GM10847 (cell line): Measurements from ENCODE around the gene TTC12.

Experiments used
- POLR2A ChIP-seq: IDR thresholded peaks from 2 replicates; pipeline ENCODE4 v1.6.1; 2011; ENCODE audit not compliant: insufficient read length; ENCODE audit errors: extremely low read depth

TTC12 gene

DNA sequence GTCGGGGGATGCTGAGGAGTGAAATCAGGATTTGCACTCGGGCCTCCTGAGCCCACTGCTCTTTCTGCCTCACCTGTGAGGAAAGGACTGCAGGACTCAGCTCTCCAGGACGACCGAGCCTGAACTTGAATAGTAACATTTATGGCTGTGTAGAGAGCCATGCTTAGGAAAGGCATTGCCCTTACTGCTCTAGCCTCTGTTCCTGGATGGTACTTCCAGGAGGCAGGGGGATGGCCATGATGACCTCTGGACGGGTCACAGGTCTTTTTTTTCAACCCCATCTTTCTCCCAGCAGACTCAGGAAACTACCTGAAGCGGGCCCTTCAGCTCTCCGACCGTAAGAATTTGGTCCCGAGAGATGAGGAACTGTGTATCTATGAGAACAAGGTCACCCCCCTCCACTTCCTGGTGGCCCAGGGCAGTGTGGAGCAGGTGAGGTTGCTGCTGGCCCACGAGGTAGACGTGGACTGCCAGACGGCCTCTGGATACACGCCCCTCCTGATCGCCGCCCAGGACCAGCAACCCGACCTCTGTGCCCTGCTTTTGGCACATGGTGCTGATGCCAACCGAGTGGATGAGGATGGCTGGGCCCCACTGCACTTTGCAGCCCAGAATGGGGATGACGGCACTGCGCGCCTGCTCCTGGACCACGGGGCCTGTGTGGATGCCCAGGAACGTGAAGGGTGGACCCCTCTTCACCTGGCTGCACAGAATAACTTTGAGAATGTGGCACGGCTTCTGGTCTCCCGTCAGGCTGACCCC lies 84.5 kb downstream of the TTC12 start:
- TF ChIP-seq POLR2A, result no peak

DNA sequence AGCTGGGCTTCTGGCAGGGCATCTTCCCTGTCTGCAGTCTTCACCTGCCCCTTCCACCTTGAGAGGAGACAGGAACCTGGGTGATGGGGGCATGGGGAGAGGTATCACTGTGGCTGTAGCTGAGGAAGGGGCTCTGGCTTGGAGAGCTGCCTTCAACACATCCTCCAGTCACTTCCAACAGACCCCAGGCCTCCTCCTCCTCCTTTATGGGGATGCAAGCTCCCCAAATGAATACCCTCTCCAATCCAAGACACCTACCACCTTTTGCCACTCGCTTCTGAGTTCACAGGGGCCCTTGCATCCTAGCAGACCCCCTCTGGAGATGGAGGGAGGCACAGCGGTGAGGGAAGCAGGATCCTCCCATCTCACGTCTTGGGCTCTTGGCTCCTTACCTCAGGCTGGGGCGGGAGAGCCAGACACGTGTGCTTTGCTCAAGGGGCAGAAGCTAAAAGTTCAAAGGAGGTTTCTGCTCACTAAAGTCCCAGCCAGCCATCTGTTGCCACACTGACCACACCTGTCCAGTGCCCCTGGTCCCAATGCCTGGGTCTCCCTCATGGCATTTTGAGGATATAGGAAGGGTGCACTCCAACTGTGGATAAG lies 86.3 kb downstream of the TTC12 start:
- TF ChIP-seq POLR2A, result no peak

DNA sequence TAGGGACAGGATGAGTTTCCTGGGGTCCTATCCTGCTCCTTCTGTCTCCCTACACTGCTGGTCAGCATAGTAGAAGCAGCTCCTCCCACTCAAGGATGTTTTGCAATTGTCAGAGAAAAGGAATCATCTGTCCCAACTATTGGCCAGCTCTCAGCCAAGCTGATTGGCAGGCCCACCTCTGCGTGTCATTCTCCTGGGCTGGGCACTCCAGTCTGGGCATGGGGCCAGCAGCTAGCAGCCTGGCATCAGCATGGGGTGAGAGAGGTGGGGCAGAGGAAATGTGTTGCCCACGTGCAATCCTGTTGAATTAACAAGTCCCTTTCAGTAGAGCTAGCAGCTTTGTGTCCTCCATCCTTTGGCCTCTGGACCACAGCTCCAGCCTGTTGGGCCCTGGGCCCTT lies 87.3 kb downstream of the TTC12 start:
- no peak for TF ChIP-seq POLR2A

DNA sequence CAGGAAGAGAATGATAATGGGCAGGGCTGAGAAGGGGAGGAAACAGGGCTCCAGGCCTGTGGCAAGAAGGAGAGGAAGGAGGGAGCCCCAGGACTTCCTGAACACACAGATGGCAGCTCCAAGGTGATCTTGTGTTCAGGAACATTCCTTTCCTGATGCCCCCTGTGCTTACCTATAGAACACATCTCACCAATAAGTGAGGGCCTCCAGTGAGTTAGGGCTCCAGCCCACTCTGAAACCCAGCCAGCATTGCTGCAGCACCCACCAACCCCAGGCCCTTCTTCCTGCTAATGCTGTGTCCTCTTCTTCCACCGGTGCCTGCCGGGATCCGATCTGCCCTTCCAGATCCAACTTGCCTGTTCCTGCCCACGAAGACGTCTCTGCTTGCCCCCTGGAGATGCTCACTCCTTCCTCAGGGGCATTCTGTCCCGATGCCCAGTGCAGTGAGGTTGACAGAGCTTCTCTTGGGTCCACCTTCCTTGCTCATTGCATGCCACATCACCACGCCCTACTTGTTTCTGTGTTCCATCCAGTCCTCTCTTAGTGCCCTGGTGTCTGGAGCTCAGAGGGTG lies 90.6 kb downstream of the TTC12 start:
- no peak for TF ChIP-seq POLR2A

DNA sequence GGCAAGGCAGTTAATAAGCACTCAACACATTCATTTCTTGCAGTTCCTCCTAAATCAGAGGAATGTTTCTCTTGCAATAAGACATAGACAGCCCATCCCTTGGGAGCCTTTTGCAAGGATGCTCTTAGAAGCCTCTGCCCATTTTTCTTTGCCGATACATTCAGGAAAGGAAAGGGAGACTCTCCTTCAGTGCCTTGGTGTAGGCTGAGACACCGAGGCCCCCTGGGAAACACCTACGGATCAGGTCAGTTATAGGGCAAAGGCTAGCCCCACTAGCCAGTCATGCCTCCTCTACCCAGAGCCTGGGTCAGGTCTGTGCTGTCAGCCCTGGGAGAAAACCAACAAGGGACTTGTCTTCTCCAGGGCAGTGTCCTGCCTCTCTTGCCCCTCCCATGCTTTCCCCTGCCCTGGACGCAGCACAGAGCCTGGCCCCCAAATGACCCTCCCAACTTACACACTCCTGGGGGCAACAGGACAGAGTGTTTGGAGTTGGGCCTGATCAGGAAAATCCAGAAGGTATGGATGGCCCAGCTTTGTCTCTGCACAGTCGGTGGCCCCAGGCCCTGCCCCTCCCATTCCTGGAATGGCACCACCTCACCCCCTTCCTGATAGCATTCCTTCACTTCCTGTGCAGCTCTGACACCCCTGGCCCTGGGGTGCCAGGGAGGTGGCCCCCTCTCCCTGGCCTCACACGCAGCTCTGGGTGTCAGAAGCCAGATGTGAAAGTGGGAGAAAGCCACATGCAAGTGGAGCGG lies 91.5 kb downstream of the TTC12 start:
- TF ChIP-seq POLR2A, result no peak

DNA sequence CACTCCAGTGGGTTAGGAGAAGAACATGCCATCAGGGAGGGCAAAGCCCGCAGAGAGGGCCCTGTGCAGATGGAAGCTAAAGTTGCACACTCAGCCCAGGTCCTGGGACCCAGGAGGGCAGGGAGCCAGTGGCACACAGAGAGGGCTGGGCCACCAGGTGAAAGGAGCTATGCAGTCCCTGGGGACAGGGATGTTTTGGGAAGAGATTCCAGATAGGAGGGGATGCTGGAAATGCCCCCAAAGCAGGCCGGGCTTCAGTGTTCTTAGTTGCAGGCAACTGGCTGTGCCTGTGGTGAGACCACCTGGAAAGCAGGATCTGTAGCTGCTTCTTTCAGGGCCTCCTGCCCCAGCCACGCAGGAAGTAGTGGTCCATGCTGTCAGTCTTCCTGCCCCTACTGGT lies 92.8 kb downstream of the TTC12 start:
- TF ChIP-seq POLR2A, result no peak

DNA sequence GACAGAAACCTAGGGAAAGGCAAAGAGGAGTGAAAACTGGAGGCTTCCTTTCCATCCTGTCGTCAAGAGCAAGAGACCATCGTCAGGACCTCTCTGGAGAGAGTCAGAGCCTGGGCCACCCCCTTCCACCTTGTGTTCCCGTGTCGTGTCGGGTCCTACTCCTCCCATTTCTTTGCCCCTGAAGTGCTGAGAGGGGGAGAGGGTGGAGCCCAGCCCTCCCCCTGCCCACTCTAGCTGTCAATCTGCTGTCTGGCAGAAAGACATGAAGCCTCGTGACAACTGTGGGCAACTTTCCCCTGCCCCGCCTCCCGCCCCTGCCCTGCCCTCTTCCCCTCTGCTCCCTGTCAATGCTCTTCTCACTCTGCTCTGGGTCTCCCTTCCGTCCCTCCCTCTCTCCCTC lies 93.8 kb downstream of the TTC12 start:
- no peak for TF ChIP-seq POLR2A

DNA sequence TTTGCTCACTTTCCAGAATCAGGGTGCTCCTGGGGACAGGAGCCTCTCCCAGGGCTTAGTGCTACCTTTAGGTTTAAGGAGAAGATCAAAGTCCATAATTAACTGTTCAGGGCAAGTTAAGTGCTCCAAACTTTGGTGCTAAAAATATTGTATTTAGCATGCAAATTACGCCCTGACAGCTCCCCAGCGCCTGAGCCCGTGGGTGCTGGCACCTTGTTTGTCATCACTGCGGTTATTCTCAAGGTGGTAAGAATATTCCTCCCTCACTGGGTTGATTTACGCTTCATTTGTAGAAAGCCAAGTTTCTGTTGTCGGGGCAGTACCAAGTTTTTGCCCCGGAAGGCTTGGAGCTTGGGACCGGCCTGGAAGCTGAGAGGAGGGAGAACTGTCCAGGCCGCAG lies 94.5 kb downstream of the TTC12 start:
- no peak for TF ChIP-seq POLR2A

DNA sequence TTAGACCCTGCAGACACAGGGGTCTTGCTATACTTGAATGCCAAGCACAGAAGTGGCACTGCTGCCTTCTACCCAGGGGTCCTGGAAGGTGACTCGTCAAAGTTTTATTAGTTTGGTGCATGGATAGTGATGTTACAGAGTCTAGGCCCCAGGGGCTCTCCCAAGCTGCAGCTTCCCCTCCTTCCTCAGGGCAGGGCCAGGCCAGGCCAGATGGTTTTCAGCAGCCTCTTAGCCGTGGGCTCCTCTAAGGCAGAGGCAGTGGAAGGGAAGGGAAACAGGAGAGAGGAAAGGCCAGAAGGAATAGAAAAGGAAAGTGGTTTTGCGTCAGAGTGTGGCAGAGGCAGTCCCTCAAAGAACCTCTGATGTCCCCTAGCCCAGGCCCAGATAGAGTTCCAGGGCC lies 95.1 kb downstream of the TTC12 start:
- no peak for TF ChIP-seq POLR2A

DNA sequence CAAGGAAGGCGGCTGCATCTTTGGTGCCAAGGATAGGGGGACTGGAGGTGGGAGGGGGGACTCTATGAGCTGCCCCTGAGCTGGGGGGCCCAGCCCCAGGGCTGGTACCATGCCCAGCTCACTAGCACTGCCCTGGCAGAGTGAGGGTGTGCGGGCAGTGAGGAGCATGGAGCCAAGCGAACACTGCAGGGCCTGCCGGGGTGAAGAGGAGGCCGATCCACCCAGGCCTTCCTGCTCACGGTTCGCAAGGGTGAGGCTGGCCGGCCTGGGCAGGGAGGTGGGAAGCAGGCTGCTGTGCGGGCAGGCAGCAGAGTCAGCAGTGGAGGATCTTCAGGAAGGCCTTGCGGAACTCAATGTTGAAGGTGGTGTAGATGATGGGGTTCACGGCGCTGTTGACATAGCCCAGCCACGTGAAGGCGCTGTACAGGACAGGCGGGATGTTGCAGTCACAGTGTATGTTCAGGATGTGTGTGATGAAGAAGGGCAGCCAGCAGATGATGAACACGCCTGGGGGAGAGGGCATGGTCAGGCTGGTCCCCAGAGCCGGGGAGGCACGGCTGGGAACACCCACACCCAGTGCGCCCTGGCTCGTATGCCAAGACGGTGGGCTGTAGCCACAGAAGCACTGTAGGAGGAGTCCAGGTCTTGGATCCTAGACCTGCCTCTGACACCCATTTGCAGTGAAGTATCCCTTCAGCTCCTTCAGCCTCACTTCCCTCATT lies 96.2 kb downstream of the TTC12 start:
- no peak for TF ChIP-seq POLR2A

DNA sequence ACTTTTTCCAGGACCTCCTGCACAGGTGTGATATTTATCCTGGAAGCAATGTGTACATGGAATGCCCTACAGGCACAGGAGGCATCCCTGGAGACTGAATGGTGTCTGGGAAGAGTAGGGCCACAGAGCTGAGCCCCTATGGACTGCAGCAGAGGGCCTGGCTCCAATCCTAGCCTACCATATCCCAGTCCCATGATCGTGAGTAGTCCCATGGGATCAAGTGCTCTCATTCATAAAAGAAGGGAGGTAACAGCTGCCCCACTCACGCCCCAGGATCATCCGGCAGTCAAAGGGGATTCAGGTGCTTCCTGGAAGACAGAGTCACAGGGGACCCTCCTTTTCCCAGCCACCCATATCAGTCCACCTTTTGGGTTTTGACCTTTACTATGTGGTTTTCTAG lies 97.2 kb downstream of the TTC12 start:
- TF ChIP-seq POLR2A, result no peak

DNA sequence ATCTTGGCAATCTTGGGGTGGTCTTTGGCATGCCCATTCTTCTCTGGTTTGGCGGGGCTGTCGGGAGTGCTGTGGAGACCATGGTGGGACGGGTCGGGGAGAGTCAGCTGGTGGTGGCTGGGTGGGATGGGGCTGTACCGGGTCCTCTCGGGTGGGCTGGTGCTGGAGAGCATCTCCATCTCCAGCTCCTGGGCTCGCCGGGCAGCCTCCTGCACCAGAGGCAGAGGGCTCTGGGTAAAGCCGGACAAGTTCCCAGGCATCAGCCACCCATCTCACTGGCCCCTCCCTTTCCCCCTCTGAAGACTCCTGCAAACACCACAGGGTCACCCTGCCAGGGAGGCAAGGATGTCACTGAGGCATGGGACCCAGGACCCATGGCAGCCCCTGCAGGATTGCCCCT lies 98.3 kb downstream of the TTC12 start:
- no peak for TF ChIP-seq POLR2A

DNA sequence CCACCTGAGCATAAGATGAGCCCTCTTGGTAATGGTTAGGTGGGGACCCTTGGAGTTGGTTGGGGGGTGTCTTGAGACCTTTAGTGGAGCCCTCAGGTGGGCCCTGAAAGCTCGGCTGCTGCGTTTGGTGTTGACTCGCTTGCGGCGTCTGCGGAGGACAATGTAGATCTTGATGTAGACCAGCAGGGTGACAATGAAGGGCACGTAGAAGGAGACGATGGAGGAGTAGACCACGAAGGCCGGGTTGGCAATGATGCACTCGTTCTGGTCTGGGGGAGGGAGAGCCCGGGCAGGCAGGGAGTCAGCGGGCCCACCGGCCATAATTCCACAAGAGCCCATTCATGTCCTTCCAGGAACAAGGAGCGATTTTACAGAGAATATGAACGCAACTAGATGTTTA lies 101.0 kb downstream of the TTC12 start:
- TF ChIP-seq POLR2A, result no peak
